ENCODE measurements around the gene FHOD3.

FHOD3 gene

GRCh38 chr18:36667811-36668210, 370.3 kb downstream of the FHOD3 start:
- DNase-seq (ENCODE audit: low spot score), result no peak

DNA sequence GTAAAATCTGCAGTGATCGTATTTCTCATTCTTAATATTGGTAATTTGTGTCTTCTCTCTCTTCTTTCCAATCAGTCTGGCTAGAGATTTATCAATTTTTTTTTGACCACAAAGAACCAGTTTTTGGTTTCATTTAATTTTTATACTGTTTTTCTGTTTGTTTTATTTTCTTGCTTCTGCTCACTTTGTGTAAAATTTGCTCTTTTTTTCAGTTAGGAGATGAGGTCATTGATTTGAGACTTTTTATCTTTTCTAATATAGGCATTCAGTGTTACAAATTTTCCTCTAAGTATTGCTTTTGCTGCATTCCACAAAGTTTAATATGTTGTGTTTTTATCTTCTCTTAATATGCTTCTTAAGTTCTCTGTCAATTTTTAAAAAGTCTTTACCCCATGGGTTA, 370.8 kb downstream of the FHOD3 start:
- DNase-seq (ENCODE audit: low spot score), result no peak

DNA sequence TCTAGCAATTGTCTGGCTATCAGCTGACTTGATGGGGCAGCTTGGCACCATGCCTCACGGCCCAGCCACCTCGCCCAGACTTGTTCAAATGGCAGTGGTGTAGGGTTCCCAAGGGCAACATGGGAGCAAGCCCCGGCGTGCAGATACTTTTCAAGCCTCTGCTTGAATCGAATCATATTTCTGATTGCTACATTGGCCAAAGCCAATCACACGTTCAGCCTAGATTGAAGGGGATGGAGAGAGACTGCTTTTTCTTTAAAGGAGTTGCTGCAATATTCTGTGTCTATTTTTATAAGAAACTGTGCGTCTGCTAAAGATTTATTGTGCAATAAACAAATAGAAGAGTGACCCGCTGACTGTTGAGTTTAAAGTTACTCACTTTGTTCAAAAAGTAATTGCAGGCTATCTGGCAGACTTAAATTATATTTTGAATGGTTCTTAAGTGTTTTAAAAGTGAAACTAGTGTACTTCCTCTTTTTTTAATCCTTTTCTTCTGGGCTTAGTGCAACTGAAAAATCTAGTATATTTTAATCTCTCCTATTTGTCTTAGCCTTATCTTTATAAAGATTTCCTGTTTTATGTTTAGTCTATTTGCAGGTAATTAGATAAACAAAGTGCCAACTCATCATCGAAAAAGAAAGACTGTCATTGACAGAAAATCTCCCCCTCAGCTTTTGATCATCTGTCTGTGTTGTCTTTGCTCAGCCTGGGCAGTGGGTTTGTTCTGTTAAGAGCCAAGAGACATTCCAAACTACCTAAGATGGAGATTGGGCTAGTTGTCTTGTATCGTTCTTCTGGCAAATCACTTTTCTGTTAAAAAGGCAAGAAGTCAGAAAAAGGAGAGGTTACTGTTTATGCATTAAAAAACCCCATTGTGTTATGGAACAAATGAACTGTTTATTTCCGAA, 375.2 kb downstream of the FHOD3 start:
- DNase-seq (ENCODE audit: low spot score), result no peak

DNA sequence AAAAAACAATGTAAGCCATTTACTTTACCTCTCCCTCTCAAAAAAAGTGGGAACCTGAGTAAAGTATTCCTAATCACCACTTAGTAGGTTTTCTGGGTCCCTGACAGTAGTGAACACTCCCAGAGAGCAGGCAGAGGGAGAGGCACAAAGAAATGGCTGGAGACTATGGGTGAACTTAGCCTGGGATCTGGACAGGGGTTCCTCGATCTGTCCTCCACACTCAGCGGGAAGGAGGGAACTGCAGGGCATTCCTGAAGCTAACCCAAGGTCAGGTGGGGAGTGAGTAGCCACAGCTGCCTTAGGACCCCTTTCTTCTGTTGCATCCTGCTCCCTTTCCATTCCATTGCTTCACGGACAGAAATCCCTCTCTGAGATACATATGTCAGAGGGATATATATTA, 375.9 kb downstream of the FHOD3 start:
- DNase-seq (ENCODE audit: low spot score), result no peak

- DNase-seq (ENCODE audit: low spot score), result no peak
Measured at GRCh38 chr18:36675076-36675475, 377.6 kb downstream of the FHOD3 start.

DNA sequence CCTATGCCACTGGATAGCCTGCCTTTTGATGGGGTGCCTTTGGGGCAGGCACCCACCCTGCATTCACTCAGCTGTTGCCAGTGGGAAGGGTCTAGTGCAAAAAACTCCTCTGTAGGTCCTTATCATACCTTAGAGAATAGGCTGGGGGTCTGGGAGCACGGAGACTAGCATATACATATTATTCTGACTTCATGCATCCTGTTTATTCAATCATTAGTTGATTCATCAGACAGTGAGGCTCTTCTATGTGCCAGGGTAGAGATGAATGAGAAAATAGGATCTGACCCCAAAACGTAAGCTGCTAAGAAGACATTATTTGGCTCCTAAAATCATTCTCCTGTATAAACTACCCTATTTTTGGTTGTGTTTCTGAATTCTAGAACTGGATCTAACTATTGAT, 378.0 kb downstream of the FHOD3 start:
- no peak for DNase-seq (ENCODE audit: low spot score)

GRCh38 chr18:36676629-36677028, 379.1 kb downstream of the FHOD3 start:
- DNase-seq (ENCODE audit: low spot score), result no peak

DNA sequence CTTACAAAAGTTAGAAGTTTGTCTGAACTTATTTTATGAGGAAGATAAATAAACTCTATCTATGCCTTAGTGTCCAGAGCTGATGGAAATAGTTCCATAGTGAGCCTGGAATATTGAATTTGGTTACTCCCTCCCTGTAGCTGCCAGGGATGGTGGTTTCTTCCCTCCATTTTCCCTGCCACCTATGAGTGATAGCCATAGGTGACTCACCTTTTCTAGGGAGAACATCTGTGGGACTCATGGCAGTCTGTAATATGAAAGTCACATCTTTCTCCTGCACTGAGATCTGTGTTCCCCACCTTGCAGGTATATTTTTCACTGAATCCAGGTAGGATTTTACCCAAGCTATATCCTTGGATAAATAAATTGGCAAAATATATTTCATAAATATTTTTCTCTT, 382.5 kb downstream of the FHOD3 start:
- no peak for DNase-seq (ENCODE audit: low spot score)

DNA sequence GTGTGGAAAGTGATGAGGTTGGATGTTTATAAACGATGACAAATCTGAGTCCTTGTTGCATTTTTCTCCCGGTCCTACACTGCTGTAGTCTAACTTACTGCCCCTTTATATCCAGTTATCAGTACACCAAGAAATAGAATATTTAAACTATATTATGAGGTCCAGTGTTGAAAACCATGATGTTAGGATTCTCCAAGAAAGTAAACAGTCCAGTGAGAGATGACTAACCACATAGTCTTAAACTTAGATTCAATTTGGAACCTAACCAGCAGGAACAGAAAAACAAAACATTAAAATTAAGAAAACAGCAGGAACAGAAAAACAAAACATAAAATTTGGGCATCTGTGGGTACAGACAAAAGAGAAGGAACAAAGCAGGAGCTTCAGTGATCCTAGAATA, 388.1 kb downstream of the FHOD3 start:
- no peak for DNase-seq (ENCODE audit: low spot score)

GRCh38 chr18:36688020-36688965, 390.8 kb downstream of the FHOD3 start:
- DNase-seq (ENCODE audit: low spot score), result peak; percentile 43

DNA sequence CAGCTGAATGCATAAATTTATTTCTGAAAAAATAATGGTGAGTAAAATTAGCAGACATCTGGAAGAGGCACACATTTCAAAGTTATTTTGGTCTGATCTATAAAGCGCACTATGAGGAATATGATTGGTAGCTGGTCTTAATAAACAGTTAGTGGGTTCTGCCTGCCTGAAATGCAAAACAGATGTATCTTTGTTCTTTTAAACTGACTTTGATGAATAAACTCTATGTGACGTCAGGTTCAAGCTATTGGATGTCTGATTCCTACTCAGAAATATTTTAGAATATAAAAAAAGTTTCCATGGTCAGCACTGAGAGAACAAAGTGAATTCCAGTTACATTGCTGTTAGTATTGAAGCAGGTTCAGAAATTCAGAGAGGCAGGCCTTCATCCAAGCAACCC, 394.9 kb downstream of the FHOD3 start:
- DNase-seq (ENCODE audit: low spot score), result no peak

- no peak for DNase-seq (ENCODE audit: low spot score)
Measured at GRCh38 chr18:36692921-36693332, 395.4 kb downstream of the FHOD3 start.

GRCh38 chr18:36693931-36694620, 396.6 kb downstream of the FHOD3 start:
- DNase-seq (ENCODE audit: low spot score), result no peak

DNA sequence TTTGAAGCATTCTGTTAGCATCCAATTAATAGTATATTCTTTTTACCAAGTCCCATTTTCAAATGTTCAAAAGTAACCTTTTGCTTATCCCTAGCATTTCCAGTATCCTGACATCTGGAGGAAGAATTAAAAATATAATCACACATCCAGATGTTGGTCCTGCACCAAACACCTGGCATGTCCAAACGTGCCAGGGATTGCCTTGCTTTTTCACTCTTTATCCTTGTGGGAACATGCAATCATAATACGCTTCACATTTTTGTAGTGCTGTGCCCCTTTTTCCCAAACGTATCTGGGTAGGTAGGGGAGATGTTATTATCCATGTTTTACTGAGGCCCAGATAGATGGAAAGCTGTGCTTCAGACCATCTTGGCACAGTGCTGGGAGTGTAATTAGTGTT, 398.3 kb downstream of the FHOD3 start:
- DNase-seq (ENCODE audit: low spot score), result no peak

DNA sequence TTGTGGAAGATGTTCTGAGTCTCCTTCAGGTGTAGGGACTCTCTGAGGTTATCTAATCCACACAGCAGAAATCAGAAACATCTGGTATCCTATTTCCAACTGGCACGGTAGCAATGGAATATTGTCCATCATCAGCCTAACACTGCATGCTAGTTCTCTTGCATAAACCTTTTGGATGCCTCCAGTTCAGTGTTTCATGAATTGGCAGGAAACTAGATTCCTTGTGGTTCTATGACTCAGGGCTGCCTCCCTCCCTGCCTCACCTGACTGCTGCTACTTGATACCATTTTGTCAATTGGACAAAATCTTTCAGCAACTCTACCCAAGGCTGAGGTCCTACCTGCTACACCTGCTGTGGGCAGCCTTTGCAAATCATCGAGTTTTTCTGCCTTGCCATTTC, 400.4 kb downstream of the FHOD3 start:
- DNase-seq (ENCODE audit: low spot score), result no peak

- no peak for DNase-seq (ENCODE audit: low spot score)
Measured at GRCh38 chr18:36700955-36701354, 403.4 kb downstream of the FHOD3 start.

DNA sequence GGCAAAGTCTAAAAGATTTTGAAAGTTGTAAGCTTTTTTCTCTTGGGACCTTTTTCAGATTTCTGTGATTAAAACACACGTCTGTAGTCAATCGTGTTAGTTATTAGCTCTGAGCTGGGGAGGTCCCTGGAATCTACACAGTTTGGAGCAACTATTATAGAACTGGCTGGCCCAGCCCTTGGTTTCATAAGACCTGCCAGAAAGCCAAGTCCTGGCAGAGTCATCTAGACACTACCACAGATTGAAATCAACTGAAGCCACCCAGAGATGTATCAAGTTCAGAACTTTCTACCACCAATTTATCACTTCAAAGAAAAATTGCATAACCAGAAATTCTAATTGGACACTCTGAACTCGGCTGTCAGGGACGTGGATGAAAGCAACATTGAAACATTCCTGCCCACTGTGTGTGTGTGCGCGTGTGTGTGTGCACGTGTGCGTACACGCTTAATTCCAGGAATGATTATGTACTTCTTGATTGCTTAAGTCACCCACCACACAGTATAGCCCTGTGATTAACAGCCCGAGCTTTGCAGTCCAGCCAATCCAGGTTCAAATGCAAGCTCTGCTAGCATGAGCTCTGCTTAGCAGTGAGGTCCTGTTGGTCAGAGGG, 405.0 kb downstream of the FHOD3 start:
- DNase-seq (ENCODE audit: low spot score), result no peak

DNA sequence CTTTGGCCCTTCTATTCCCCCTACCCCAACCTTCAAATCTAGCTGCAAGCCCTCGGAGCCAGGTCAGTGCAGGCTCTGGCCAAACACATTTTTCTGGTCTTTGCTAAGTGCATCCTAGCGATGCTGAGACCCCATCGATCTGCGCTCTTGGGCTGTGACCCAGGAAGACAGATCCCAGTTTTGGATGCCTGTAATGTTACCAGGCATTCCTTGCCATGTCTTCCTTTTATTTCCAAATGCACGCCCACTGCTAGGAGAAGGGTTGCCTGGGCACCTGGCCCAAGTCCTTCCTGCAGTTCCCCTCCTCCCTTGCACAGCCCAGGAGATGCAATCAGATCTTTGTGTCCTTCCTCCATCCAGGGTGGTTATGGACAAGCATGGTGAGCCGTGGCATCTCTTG, 406.6 kb downstream of the FHOD3 start:
- DNase-seq (ENCODE audit: low spot score), result no peak

GRCh38 chr18:36706134-36706881, 408.8 kb downstream of the FHOD3 start:
- DNase-seq (ENCODE audit: low spot score), result no peak

DNA sequence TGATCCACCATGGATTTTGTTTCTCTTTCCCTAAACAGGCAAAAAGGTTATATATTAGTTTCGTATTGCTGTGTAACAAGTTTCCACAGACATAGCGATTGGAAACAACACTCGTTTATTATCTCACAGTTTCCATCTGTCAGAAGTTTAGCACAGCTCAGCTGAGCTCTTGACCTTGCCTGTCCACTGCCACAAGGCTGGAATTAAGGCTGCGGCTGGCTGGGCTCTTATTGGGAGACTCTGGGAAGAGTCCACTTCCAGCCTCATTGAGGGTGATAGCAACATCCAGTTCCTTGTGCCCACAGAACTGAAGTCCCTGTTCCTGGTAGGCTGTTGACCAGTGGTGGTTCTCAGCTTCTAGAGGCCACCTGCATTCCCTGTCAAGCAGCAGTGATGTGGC, 410.9 kb downstream of the FHOD3 start:
- DNase-seq (ENCODE audit: low spot score), result no peak

- DNase-seq (ENCODE audit: low spot score), result no peak
Measured at GRCh38 chr18:36709315-36709714, 411.8 kb downstream of the FHOD3 start.

Data from activated CD4-positive, alpha-beta T cell treated with anti-CD3 and anti-CD28 coated beads, Interleukin-2, Interleukin-4, amounts not matched to agents 100 ng/mL and 50 ng/mL, durations not matched to agents 16 hours and 8 hours (primary cell).